Neuronal stem cell (in vitro differentiated cells): ENCODE measurements around the gene SLC16A12.

ENCODE experiments used
- DNase-seq: peaks from one replicate; pipeline ENCODE4 v3.0.0-alpha.2; 2013; ENCODE audit warnings: low spot score
- H2AFZ ChIP-seq: one replicate; pipeline ENCODE4 v1.6.1; 2013; ENCODE audit warnings: mild to moderate bottlenecking, low read length, inconsistent platforms
- H2AK5ac ChIP-seq: 2 replicates; pipeline ENCODE4 v1.6.1; 2013; ENCODE audit warnings: low read depth, mild to moderate bottlenecking, inconsistent platforms, low read length, moderate library complexity, mixed read lengths
- H2BK120ac ChIP-seq: 2 replicates; pipeline ENCODE4 v1.6.1; 2013; ENCODE audit warnings: low read depth, mild to moderate bottlenecking, inconsistent platforms, low read length, moderate library complexity, mixed read lengths
- H2BK12ac ChIP-seq: one replicate; pipeline ENCODE4 v1.6.1; 2013; ENCODE audit warnings: low read length, inconsistent platforms
- H2BK15ac ChIP-seq: 2 replicates; pipeline ENCODE4 v1.6.1; 2013; ENCODE audit warnings: mild to moderate bottlenecking, low read length, inconsistent platforms, mixed read lengths
- H2BK5ac ChIP-seq: one replicate; pipeline ENCODE4 v1.6.1; 2013; ENCODE audit warnings: inconsistent platforms, mild to moderate bottlenecking, low read length, moderate library complexity
- H3K14ac ChIP-seq: one replicate; pipeline ENCODE4 v1.6.1; 2013; ENCODE audit warnings: low read length, inconsistent platforms
- H3K18ac ChIP-seq: 2 replicates; pipeline ENCODE4 v1.6.1; 2013; ENCODE audit warnings: low read length, inconsistent platforms
- H3K23ac ChIP-seq: 2 replicates; pipeline ENCODE4 v1.6.1; 2013; ENCODE audit warnings: low read depth, mild to moderate bottlenecking, mixed read lengths, low read length, inconsistent platforms; ENCODE audit not compliant: poor library complexity
- H3K27ac ChIP-seq: replicated peaks from 3 replicates; pipeline ENCODE4 v1.5.1; 2013; ENCODE audit warnings: low read length, inconsistent platforms
- H3K27me3 ChIP-seq, 3 experiments: 2 replicates each; pipeline ENCODE4 v1.6.1; 2013; ENCODE audit warnings: low read length in 3 of 3, mild to moderate bottlenecking in 2 of 3, inconsistent platforms in 1 of 3, low read depth in 1 of 3, mixed read lengths in 1 of 3, moderate library complexity in 1 of 3; ENCODE audit not compliant: control insufficient read depth in 3 of 3, insufficient read depth in 3 of 3
- H3K36me3 ChIP-seq, 2 donors: replicated peaks in 1 of 2; 2 replicates each; pipeline ENCODE4 v1.6.1; 2013; ENCODE audit warnings: low read length in 2 of 2; ENCODE audit not compliant: control insufficient read depth in 2 of 2, insufficient read depth in 2 of 2
- H3K4ac ChIP-seq: 2 replicates; pipeline ENCODE4 v1.6.1; 2013; ENCODE audit warnings: inconsistent platforms, mild to moderate bottlenecking, low read length, moderate library complexity
- H3K4me1 ChIP-seq, 2 donors: 1 replicate in 1 of 2; 2 replicates in 1 of 2; pipeline ENCODE4 v1.6.1; 2013; ENCODE audit warnings: low read length in 2 of 2, low read depth in 1 of 2; ENCODE audit not compliant: control insufficient read depth in 2 of 2, insufficient read depth in 1 of 2
- H3K4me2 ChIP-seq: one replicate; pipeline ENCODE4 v1.6.1; 2013; ENCODE audit warnings: mild to moderate bottlenecking, low read length, inconsistent platforms; ENCODE audit not compliant: insufficient read depth, poor library complexity, severe bottlenecking
- H3K4me3 ChIP-seq, 2 donors: 2 replicates each; pipeline ENCODE4 v1.5.1; 2013; ENCODE audit warnings: low read length in 2 of 2, mild to moderate bottlenecking in 2 of 2, inconsistent platforms in 1 of 2, moderate library complexity in 1 of 2
- H3K79me1 ChIP-seq: one replicate; pipeline ENCODE4 v1.6.1; 2013; ENCODE audit warnings: low read depth, mild to moderate bottlenecking, inconsistent platforms, low read length, moderate library complexity
- H3K9ac ChIP-seq: one replicate; pipeline ENCODE4 v1.6.1; 2013; ENCODE audit warnings: mild to moderate bottlenecking, low read depth, low read length, inconsistent platforms; ENCODE audit not compliant: poor library complexity
- H3K9me3 ChIP-seq, 2 donors: replicated peaks in 1 of 2; 2 replicates each; pipeline versions ENCODE3 to v1.6.1; 2013; ENCODE audit warnings: low read length in 2 of 2, mild to moderate bottlenecking in 2 of 2, inconsistent platforms in 1 of 2, low read depth in 1 of 2, mixed read lengths in 1 of 2, moderate library complexity in 1 of 2; ENCODE audit not compliant: control insufficient read depth in 2 of 2, insufficient read depth in 1 of 2
- H4K8ac ChIP-seq: one replicate; pipeline ENCODE4 v1.6.1; 2013; ENCODE audit warnings: low read depth, mild to moderate bottlenecking, inconsistent platforms, low read length, moderate library complexity
- H4K91ac ChIP-seq: one replicate; pipeline ENCODE4 v1.6.1; 2013; ENCODE audit warnings: low read length, low read depth, mild to moderate bottlenecking, inconsistent platforms; ENCODE audit not compliant: poor library complexity
- WGBS, 2 donors: extraction: QIAGEN DNeasy Blood & Tissue Kit; methylation state at CpG; one replicate each; pipeline ENCODE4 v1.1.7; 2013; ENCODE audit warnings: missing lambda C conversion rate in 2 of 2, mixed read lengths in 1 of 2; ENCODE audit not compliant: insufficient read length in 2 of 2, insufficient replicate concordance in 1 of 2; ENCODE audit errors: extremely low coverage in 2 of 2; 5-methylcytosine and 5-hydroxymethylcytosine counted together

Gene SLC16A12

DNA sequence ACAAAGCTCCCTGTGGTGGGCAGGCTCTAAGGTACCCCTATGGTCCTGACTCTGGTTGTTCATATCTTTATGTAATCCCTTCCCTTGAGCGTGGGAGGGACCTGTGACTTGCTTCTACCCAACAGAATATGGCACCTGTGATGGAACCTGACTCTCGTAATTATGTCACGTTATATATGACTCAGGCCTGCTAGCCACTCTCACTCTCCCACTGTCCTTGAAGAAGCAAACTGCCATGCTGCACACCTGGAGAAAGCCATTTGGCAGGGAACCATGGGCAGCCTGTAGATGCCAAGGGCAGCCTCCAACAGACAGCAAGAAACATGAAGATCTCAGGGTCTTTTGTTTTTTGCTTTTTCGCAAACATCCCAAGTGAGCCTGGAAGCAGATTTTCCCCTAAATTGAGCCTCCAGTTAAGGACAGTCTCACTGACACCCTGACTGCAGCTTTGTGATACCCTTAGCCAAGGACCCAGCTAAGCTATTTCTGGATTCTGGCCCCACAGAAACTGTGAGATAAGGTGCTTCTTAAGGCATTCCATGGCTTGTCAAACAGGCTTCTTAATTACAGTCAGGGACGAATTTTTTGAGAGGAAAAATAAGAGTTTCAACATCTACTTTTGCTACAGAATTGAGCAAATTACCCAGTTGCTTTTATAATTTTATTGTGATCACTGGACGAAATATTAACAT is 71.4 kb downstream of the SLC16A12 start:
- H3K4me2 ChIP-seq, result no peak overlapping the region
- H3K18ac ChIP-seq, result no peak overlapping the region
- no peak overlapping the region for H3K4me3 ChIP-seq
- H3K79me1 ChIP-seq, result no peaks in the 10 kb centered on the region
- H3K27me3 ChIP-seq, result peaks cover 0 to 5% (median 0%) of the 10 kb centered on the region in 3 experiments
- H3K36me3 ChIP-seq, result no peaks in the 10 kb centered on the region
- no peak overlapping the region for H3K9ac ChIP-seq
- no peak for DNase-seq
- H2AK5ac ChIP-seq, result no peak overlapping the region
- no peak overlapping the region for H2BK5ac ChIP-seq
- H3K14ac ChIP-seq, result no peak overlapping the region
- no peak overlapping the region for H2BK120ac ChIP-seq
- no peak overlapping the region for H3K4ac ChIP-seq
- no peak overlapping the region for H2BK12ac ChIP-seq
- peak overlapping the region; percentile 32 for H3K23ac ChIP-seq
- no peak overlapping the region for H2AFZ ChIP-seq
- no peak overlapping the region for H4K91ac ChIP-seq
- H3K27ac ChIP-seq, result no peak overlapping the region
- WGBS, 2 donors, result no CpG with 5 or more reads among the region's 6 CpGs
- no peaks in the 10 kb centered on the region for H3K9me3 ChIP-seq
- no peaks in the 10 kb centered on the region for H3K4me1 ChIP-seq
- no peak overlapping the region for H4K8ac ChIP-seq
- no peak overlapping the region for H2BK15ac ChIP-seq

DNA sequence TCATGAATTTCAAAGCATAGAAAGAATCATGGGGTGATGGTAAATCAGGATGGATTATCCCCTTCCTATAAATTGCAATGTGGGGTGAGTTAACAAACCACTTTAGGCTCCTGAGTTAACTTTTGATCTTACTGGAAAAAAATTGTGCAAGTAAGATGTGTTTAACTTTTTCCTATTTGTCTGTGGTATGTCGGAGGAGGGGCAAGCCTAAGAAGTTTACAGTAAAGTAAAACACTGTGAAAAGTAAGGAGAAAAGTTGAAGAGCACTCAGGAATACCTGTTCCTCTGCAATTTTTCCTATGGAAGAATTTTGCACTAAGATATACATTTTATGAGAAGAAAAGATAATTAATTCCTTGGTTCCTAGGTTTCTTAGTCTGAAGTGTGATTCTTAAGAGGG is 76.6 kb downstream of the SLC16A12 start:
- H3K23ac ChIP-seq, result no peak overlapping the region
- no peak overlapping the region for H3K4ac ChIP-seq
- H3K18ac ChIP-seq, result no peak overlapping the region
- no peak overlapping the region for H3K9ac ChIP-seq
- no peak overlapping the region for H2AK5ac ChIP-seq
- H3K27me3 ChIP-seq, result no peaks in the 10 kb centered on the region
- no peak overlapping the region for H2BK5ac ChIP-seq
- H2BK15ac ChIP-seq, result no peak overlapping the region
- H3K79me1 ChIP-seq, result no peaks in the 10 kb centered on the region
- no peak for DNase-seq
- WGBS, 2 donors, result no CpG with 5 or more reads among the region's 1 CpG
- H3K36me3 ChIP-seq, result no peaks in the 10 kb centered on the region
- H3K9me3 ChIP-seq, result no peaks in the 10 kb centered on the region
- no peak overlapping the region for H4K8ac ChIP-seq
- H3K4me2 ChIP-seq, result no peak overlapping the region
- H3K4me1 ChIP-seq, result no peaks in the 10 kb centered on the region
- H3K27ac ChIP-seq, result no peak overlapping the region
- H2AFZ ChIP-seq, result no peak overlapping the region
- no peak overlapping the region for H3K14ac ChIP-seq
- no peak overlapping the region for H2BK12ac ChIP-seq
- no peak overlapping the region for H2BK120ac ChIP-seq
- no peak overlapping the region for H3K4me3 ChIP-seq
- H4K91ac ChIP-seq, result no peak overlapping the region

DNA sequence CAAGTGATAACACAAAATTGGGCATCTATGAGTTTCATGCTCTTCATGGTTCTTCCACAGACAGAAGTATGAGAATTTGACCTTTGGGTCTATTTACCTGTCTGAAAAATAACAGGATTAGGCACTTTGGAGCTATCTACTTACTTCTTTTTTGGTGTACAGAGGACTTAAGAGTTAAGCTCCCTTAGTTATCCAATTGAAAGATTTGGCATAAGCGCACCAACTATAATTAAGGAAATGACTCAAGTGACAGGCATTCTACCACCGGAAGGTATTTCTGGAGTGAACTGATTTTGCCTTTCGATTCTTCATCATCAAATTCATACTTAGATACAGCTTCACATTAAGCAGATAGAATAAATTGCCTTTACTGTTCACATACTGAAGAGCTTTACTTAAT is 77.1 kb downstream of the SLC16A12 start:
- WGBS, 2 donors, result no CpG with 5 or more reads among the region's 3 CpGs
- Histone ChIP-seq H2BK120ac (no peak overlapping the region), H3K4me1 (no peaks in the 10 kb centered on the region), H3K18ac (no peak overlapping the region), H3K9me3 (no peaks in the 10 kb centered on the region), H3K4me2 (no peak overlapping the region), H2BK15ac (no peak overlapping the region), H3K14ac (no peak overlapping the region), H3K27ac (no peak overlapping the region), H3K79me1 (no peaks in the 10 kb centered on the region), H2BK5ac (no peak overlapping the region), H3K36me3 (no peaks in the 10 kb centered on the region), H2AFZ (no peak overlapping the region), H3K4me3 (no peak overlapping the region), H2AK5ac (no peak overlapping the region), H3K9ac (no peak overlapping the region), H3K4ac (no peak overlapping the region), H4K8ac (no peak overlapping the region), H2BK12ac (no peak overlapping the region), H4K91ac (no peak overlapping the region), H3K23ac (no peak overlapping the region), H3K27me3 (no peaks in the 10 kb centered on the region)
- no peak for DNase-seq

DNA sequence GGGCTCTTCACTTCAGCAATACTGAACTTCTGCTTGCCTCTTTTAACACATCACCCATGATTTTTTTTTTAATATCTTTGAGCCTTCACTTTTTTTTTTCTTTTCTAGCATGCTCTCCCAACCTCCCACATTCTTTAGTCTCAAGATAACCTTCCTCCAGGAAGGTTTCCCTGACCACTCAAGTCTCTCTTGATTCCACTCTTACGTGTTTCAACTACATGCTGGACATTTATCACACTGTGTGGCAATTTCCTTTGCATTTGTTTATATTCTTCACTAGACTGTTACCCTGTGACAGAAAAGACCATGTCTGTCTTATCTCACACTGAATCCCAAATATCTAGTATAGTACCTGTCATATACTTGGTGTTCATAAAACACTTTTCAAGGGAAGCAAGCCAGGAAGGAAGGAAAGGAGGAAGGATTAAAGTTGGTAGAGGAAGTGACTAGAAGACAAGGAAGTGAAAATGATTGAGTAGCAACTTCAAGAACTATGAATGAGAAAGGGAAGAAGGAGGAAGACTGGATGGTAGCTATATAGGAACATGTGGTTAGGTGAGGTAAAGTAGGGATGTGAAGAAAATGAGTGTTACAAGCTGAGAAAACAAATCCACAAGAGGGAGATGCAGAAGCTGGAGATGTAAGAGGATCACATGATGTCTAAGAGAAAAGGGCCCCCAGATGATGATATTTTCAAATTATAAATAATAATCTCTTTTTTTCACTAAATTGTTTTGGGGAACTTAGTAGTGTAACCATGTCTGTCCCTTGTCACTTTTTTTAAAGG is 80.6 kb downstream of the SLC16A12 start:
- Histone ChIP-seq H3K36me3 (no peaks in the 10 kb centered on the region), H2BK5ac (no peak overlapping the region)
- WGBS, 2 donors, result no CpG with 5 or more reads among the region's 1 CpG

More for the DNA sequence above, 80.6 kb downstream of the SLC16A12 start:
- H3K14ac ChIP-seq, result no peak overlapping the region
- no peak overlapping the region for H4K8ac ChIP-seq
- no peak for DNase-seq
- no peak overlapping the region for H3K18ac ChIP-seq
- H3K23ac ChIP-seq, result no peak overlapping the region
- no peak overlapping the region for H3K4ac ChIP-seq
- H2BK15ac ChIP-seq, result no peak overlapping the region
- H3K4me3 ChIP-seq, result no peak overlapping the region
- H2BK120ac ChIP-seq, result no peak overlapping the region
- H3K27ac ChIP-seq, result no peak overlapping the region
- H4K91ac ChIP-seq, result no peak overlapping the region
- H3K9me3 ChIP-seq, result no peaks in the 10 kb centered on the region
- no peak overlapping the region for H2AFZ ChIP-seq
- no peak overlapping the region for H3K4me2 ChIP-seq
- H3K9ac ChIP-seq, result no peak overlapping the region
- no peak overlapping the region for H2AK5ac ChIP-seq
- H2BK12ac ChIP-seq, result no peak overlapping the region
- no peaks in the 10 kb centered on the region for H3K79me1 ChIP-seq
- H3K4me1 ChIP-seq, result no peaks in the 10 kb centered on the region
- peaks cover 0 to 4% (median 0%) of the 10 kb centered on the region in 3 experiments for H3K27me3 ChIP-seq
